ENCODE data around the gene CCDC146.
"Not testable (repeated sequence)": the region's sequence is repeated elsewhere in the genome, so short reads cannot be mapped to it uniquely, and the experiment has no call there.

CCDC146 gene

GRCh38 chr7:77205706-77206105, 83.3 kb downstream of the CCDC146 start:
- TF ChIP-seq CTCF (conservative IDR thresholded peaks at IDR 0.05; ENCODE audit: control insufficient read depth, insufficient read depth, low read depth, low read length): no peak
- no peak for DNase-seq (ENCODE audit: low read depth)
- H3K4me3 ChIP-seq (ENCODE audit: control insufficient read depth, low read depth, low read length): no peak overlapping the region

- no peak for DNase-seq (ENCODE audit: low read depth)
- TF ChIP-seq CTCF (conservative IDR thresholded peaks at IDR 0.05; ENCODE audit: control insufficient read depth, insufficient read depth, low read depth, low read length): no peak
These were observed 86.0 kb downstream of the CCDC146 start for GRCh38 chr7:77208416-77208815.

DNA sequence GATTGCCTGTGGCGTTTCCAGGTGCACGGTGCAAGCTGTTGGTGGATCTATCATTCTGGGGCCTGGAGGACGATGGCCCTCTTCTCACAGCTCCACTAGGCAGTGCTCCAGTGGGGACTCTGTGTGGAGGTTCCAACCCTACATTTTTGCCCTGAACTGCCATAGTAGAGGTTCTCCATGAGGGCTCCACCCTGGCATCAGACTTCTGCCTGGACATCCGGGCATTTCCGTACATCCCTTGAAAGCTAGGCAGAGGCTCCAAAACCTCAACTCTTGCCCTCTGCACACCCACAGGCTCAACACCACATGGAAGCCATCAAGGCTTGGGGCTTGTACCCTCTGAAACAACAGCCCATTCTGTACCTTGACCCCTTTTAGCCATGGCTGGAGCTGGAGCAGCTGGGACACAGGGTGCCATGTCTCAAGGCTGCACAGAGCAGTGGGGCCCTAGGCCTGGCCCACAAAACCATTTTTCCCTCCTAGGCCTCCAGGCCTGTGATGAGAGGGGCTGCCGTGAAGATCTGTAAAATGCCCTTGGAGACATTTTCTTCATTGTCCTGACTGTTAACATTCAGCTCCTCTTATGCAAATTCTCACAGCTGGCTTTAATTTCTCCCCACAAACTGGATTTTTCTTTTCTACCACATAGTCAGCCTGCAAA, 87.2 kb downstream of the CCDC146 start:
- TF ChIP-seq CTCF (conservative IDR thresholded peaks at IDR 0.05; ENCODE audit: control insufficient read depth, insufficient read depth, low read depth, low read length): no peak
- no peak for DNase-seq (ENCODE audit: low read depth)
- no peak overlapping the region for H3K4me3 ChIP-seq (ENCODE audit: control insufficient read depth, low read depth, low read length)

More at GRCh38 chr7:77208416-77208815, 86.0 kb downstream of the CCDC146 start:
- no peak overlapping the region for H3K4me3 ChIP-seq (ENCODE audit: control insufficient read depth, low read depth, low read length)

GRCh38 chr7:77216181-77216845, 93.9 kb downstream of the CCDC146 start:
- no peak for TF ChIP-seq CTCF (conservative IDR thresholded peaks at IDR 0.05; ENCODE audit: control insufficient read depth, insufficient read depth, low read depth, low read length)
- H3K4me3 ChIP-seq (ENCODE audit: control insufficient read depth, low read depth, low read length): no peak overlapping the region
- no peak for DNase-seq (ENCODE audit: low read depth)

DNA sequence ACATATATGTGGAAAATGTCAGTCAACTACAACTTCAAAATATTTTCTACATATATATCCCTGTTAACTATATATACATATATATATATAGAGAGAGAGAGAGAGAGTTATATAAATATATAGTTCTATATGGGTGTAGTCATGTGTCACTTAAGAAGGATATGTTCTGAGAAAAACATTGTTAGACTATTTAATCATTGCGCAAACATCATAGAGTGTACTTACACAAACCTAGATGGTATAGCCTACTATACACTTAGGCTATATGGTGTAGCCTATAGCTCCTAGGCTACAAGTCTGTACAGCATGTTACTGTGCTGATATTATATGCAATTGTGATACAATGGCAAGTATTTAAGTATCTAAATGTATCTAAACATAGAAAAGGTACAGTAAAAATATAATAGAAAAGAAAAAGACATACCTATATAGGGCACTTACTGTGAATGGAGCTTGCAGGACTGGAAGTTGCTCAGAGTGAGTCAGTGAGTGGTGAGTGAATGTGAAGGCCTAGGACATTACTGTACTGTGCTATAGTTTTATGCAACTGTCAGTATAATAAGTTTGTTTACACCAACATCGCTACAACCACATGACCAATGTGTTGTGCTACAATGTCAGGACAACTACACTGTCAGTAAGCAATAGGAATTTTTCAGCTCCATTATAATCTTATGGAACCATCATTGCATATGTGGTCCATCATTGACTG, 95.2 kb downstream of the CCDC146 start:
- no peak for TF ChIP-seq CTCF (conservative IDR thresholded peaks at IDR 0.05; ENCODE audit: control insufficient read depth, insufficient read depth, low read depth, low read length)
- DNase-seq (ENCODE audit: low read depth): peak; percentile 48

GRCh38 chr7:77219701-77220331, 97.4 kb downstream of the CCDC146 start:
- not testable (repeated sequence) for H3K4me3 ChIP-seq (ENCODE audit: control insufficient read depth, low read depth, low read length); DNase-seq (ENCODE audit: low read depth)

More for the DNA sequence above, 95.2 kb downstream of the CCDC146 start:
- no peak overlapping the region for H3K4me3 ChIP-seq (ENCODE audit: control insufficient read depth, low read depth, low read length)

GRCh38 chr7:77222065-77222464, 99.7 kb downstream of the CCDC146 start:
- no peak for TF ChIP-seq CTCF (conservative IDR thresholded peaks at IDR 0.05; ENCODE audit: control insufficient read depth, insufficient read depth, low read depth, low read length)
- no peak overlapping the region for H3K4me3 ChIP-seq (ENCODE audit: control insufficient read depth, low read depth, low read length)
- no peak for DNase-seq (ENCODE audit: low read depth)
